Heart left ventricle (tissue), 13 donors: ENCODE data around the gene PKN2.

Experiments used
- POLR2A ChIP-seq, 2 donors: fragments of 450-650 bp; IDR thresholded peaks; one replicate each; pipeline ENCODE4 v1.6.1; 2017; ENCODE audit warnings: antibody characterized with exemption in 2 of 2, mild to moderate bottlenecking in 2 of 2, moderate library complexity in 2 of 2
- TF ChIP-seq, protein P1 (sequence below), 12 donors: fragments of 200-600 bp; sonication (generic) in 4 of 12; IDR thresholded peaks; one replicate each; pipeline versions ENCODE4 v1.5.0 to v1.8.0; 2018 to 2022; ENCODE audit warnings: antibody characterized with exemption in 12 of 12, mild to moderate bottlenecking in 5 of 12
- donor health status: ischemic (EF 13 %, LVEDD 7.1; RV severe dilation, severe dysfunction).
- donor health status: DM: no; HTN: yes; CAD: no.
- donor health status: DM: no; HTN: no; CAD: no.
- donor health status: ischemic (EF 25% LVEDD 6.9; RV normal size, moderate dysfunction).
- donor health status: ischemic (EF 25% LVEDD 5.7; RV mildly dilated, moderate dysfunction).
- donor health status: ischemic (EF 35%, LVEDD 5.7; RV mildly dilated, moderate dysfunction).
- donor health status: nonischemic (EF 11% LVEDD 7.7; RV severe dilation, severe dysfunction).
- donor health status: DM: yes; HTN: yes; CAD: no.
- donor health status: PGD.
- donor health status: ischemic (EF 29% LVEDD 5.4; RV normal size, mild dysfunction).
- donor health status: nonischemic (EF 23%, LVEDD 6.1; RV moderate dilation, normal function).

DNA sequence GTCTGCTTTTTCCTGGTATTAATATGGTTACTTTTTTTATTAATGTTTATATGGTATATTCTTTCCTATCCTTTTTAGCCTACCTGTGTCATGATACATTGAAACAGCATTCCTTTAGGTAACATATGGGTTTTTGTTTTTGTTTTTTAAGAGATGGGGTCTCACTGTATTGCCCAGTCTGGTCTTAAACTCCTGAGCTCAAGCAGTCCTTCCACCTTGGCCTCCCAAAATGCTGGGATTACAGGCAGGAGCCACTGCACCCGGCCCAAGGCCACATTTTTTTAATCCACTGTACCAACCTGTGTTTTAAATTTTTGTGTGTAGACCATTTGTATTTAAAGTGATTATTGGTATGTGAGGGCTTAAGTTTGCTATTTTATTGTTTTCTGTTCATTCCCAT lies 43.1 kb downstream of the PKN2 start:
- TF ChIP-seq, protein P1, sequence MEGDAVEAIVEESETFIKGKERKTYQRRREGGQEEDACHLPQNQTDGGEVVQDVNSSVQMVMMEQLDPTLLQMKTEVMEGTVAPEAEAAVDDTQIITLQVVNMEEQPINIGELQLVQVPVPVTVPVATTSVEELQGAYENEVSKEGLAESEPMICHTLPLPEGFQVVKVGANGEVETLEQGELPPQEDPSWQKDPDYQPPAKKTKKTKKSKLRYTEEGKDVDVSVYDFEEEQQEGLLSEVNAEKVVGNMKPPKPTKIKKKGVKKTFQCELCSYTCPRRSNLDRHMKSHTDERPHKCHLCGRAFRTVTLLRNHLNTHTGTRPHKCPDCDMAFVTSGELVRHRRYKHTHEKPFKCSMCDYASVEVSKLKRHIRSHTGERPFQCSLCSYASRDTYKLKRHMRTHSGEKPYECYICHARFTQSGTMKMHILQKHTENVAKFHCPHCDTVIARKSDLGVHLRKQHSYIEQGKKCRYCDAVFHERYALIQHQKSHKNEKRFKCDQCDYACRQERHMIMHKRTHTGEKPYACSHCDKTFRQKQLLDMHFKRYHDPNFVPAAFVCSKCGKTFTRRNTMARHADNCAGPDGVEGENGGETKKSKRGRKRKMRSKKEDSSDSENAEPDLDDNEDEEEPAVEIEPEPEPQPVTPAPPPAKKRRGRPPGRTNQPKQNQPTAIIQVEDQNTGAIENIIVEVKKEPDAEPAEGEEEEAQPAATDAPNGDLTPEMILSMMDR (IDR thresholded peaks at IDR 0.05), result no peak
- TF ChIP-seq POLR2A (IDR thresholded peaks at IDR 0.05), result no peak
